ENCODE measurements around the gene HRAS.

Gene HRAS

DNA sequence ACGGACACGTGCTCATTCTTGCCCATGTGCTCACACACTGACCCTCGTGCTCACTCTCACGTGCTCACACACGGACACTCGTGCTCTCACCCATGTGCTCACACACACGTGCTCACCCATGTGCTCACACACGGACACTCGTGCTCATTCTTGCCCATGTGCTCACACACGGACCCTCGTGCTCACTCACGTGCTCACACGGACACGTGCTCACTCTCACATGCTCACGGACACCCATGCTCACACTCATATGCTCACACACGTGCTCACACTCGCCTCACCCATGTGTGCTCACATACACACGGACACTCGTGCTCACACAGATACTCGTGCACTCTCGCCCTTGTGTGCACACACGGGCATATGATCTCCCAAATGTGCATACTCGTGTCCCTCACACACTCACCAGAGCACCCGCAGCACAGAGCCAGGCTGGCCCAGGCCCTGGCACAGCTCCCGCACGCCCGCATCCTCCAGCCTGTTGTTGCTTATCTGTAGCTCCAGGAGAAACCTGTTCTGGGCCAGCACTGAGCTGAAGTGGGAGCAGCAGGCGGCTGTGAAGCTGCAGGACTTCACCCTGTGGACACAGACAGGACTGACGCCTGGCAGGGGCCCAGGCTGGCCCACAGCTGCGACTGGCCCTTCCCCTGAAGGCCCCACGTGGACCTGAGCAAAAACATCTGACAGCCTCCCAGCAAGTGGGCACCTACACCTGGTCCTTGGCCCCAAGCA is 37.6 kb downstream of the HRAS start:
- no peak for DNase-seq (ENCODE audit: extremely low read depth in 1 of 2, low read depth in 1 of 2)

GRCh38 chr11:496834-497564 is 38.4 kb downstream of the HRAS start:
- no peak for DNase-seq (ENCODE audit: extremely low read depth in 1 of 2, low read depth in 1 of 2)

DNA sequence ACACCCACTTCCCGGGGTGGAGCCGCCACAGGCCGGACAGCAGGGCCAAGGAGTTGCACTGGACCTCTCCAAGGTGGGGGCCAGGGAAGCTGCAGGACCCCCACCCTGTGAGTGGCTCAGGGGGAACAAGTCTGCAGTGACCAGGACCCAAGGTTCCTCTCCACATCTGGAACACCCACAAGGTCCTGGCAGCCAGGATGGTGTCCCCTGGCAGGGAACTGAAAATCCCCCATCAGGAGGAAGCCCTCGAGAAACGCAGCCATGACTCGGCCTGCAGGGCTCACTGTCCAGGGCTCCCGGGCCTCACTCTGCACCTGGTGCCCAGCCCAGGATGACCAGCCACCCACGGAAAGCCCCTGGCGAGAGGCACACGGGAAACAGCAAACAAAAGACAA is 39.8 kb downstream of the HRAS start:
- no peak for DNase-seq (ENCODE audit: extremely low read depth in 1 of 2, low read depth in 1 of 2)

DNA sequence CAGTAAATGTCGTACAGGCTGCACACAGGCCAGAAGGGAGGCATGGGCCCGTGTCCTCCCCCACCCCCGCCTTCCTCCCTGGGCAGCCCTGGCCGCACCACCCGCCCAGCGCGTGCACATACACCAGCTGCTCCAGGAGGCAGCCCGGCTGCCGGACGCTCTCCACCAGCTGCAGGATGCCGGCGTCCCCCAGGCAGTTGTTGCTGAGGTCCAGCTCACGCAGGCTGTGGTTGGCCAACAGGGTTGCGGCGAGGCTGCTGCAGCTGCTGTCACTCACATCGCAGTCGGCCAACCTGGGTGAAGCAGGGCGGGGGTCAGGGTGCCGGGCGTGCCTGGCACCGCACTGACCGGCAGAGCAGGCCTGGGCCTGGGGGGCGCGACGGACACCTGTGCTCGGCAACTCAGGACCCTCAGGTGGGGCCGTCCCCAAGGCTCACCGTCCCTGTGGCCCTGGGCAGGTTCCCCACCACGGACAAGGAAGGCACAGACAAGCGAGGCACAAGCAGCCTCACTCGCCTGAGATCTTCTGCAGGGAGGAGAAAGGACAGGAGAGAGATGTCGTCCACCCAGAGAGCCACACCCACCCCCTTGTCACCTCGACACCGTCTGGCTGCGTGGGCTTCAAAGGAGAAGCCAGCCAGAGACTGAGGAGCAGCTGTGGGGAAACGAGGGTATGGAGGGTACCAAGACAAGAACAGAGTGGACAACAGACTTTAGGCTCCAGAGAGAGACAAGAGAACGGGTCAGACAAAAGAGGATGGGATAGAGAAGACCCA is 40.4 kb downstream of the HRAS start:
- no peak for DNase-seq (ENCODE audit: extremely low read depth in 1 of 2, low read depth in 1 of 2)

GRCh38 chr11:492427-493226 is 42.7 kb downstream of the HRAS start:
- no peak for DNase-seq (ENCODE audit: extremely low read depth in 1 of 2, low read depth in 1 of 2)

GRCh38 chr11:491358-491757 is 44.0 kb downstream of the HRAS start:
- no peak for DNase-seq (ENCODE audit: extremely low read depth in 1 of 2, low read depth in 1 of 2)

- DNase-seq (ENCODE audit: extremely low read depth in 1 of 2, low read depth in 1 of 2) = no peak
Observed at GRCh38 chr11:490930-491260, 44.5 kb downstream of the HRAS start.

DNA sequence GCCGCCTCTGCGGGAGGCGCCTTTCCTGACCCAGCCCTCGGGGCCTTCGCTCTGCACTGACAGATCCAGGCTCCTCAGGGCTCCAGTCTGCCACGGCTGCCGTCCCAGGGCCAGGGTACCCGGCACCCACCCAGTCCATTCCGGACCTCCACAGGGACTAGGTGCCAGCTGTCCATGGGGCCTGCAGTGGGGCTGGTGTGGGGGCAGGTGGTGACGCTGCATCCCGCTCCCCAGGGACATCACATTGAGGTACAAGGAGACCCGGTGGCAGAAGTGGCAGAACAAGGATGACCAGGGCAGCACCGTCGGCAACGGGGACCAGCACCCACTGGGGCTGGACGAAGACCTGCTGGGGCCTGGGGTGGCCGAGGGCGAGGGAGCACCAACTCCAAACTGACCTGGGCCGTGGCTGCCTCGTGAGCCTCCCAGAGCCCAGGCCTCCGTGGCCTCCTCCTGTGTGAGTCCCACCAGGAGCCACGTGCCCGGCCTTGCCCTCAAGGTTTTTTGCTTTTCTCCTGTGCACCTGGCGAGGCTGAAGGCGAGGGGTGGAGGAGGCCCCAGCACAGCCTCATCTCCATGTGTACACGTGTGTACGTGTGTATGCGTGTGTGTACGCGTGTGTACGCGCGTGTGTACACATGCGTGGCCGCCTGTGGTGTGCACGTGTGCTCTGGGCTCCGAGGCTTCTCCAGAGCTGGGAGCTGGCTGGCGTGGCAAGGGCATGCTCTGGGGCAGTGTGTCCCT is 45.0 kb downstream of the HRAS start:
- DNase-seq (ENCODE audit: extremely low read depth in 1 of 2, low read depth in 1 of 2) = no peak

- DNase-seq (ENCODE audit: extremely low read depth in 1 of 2, low read depth in 1 of 2) = no peak
Observed at GRCh38 chr11:489610-490185, 45.7 kb downstream of the HRAS start.

DNA sequence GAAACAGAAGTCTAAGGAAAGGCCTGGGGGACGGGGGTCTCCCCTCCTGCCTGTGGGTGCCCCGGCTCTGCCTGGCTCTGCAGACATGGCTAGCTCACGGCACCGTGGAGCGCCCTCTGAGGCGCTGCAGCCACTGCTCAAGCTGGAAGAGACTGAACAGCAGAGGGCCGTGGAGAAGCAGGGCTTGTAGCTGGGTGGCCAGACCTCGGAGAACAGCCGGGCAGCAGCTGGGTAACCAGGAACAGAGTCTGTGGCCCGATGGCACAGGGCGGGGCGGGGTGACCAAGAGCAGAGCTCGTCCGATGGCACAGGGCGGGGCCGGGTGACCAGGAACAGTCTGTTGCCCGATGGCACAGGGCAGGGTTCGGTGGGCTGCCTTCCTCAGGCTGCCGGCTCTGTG is 46.4 kb downstream of the HRAS start:
- DNase-seq (ENCODE audit: extremely low read depth in 1 of 2, low read depth in 1 of 2) = no peak

- no peak for DNase-seq (ENCODE audit: extremely low read depth in 1 of 2, low read depth in 1 of 2)
Observed at GRCh38 chr11:488579-488978, 46.8 kb downstream of the HRAS start.

- DNase-seq (ENCODE audit: extremely low read depth in 1 of 2, low read depth in 1 of 2) = no peak
Observed at GRCh38 chr11:488062-488461, 47.3 kb downstream of the HRAS start.

DNA sequence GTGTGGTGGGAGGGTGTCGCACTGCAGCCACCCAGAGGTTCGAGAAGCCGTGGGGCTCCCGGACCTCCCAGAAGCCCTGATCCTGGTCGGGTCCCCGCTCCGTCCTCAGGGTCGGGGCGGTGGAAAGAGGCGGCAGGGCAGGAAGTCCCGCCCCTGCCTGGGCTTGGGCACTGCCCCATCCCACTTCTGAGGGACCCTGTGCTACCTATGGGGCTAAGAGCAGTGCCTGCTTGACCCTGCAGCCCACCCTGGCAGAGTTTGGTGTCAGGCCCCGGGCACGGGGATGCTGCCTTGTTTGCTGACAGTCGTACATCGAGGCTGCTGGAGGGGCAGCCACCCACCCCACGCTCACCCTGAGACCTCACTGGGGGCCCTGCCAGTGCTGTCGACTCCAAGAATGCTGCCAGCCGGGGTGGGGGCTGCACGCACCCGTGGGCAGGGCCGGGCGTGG is 47.8 kb downstream of the HRAS start:
- DNase-seq (ENCODE audit: extremely low read depth in 1 of 2, low read depth in 1 of 2) = no peak

DNA sequence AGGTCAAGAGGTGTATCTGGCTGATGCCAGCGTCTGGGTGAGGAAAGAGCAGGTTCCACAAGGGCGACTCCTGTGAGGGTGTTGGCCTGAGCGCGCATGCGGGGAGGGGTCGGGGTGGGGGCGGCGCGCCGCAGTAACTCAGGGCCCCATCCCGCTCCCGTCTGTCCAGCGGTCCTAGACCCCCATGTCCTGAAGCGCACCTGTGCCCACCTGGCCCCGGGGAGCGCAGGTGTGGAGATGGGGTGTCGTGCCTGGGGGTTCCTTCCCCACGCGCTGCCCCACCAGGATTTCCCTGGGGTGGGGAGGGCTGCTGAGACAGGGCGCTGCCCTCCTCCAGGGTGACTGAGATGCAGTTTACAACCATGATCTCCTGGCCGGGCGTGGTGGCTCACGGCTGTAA is 49.2 kb downstream of the HRAS start:
- no peak for DNase-seq (ENCODE audit: extremely low read depth in 1 of 2, low read depth in 1 of 2)

- no peak for DNase-seq (ENCODE audit: extremely low read depth in 1 of 2, low read depth in 1 of 2)
Observed at GRCh38 chr11:484616-485015, 50.8 kb downstream of the HRAS start.
